ENCODE measurements around the gene SYT1. TPM values are rescaled to one million over a fixed set of nuclear protein-coding genes. Genes with fewer than 3 reads are reported as not detected.

Gene SYT1
- total and polyA plus RNA-seq, 8 donors = under 0.01 to 11.4 (median 0.88) TPM

- H3K4me3 ChIP-seq = no peak overlapping the region
- DNase-seq = no peak
- H3K36me3 ChIP-seq = no peaks in the 10 kb centered on the region
- no peaks in the 10 kb centered on the region for H3K4me1 ChIP-seq
- no peaks in the 10 kb centered on the region for H3K27me3 ChIP-seq
- 73 to 79% (median 75%) methylated on average over 4 of the region's 4 CpGs for WGBS, 5 donors
- no peak overlapping the region for H3K27ac ChIP-seq
- no peaks in the 10 kb centered on the region for H3K9me3 ChIP-seq
- intact Hi-C loops (cut with DNase I; ENCODE audit: low total_unique reads) = no loop called here
- no peak for TF ChIP-seq CTCF (IDR thresholded peaks at IDR 0.05)
- no peak for TF ChIP-seq POLR2AphosphoS5 (IDR thresholded peaks at IDR 0.05)
- TF ChIP-seq EP300 (IDR thresholded peaks at IDR 0.05) = no peak
- TF ChIP-seq POLR2A (IDR thresholded peaks at IDR 0.05) = no peak
Observed at GRCh38 chr12:79296871-79297270, 432.3 kb downstream of the SYT1 start.

GRCh38 chr12:79298506-79298905, 433.9 kb downstream of the SYT1 start:
- H3K4me1 ChIP-seq = no peaks in the 10 kb centered on the region
- no peak overlapping the region for H3K27ac ChIP-seq
- TF ChIP-seq POLR2A (IDR thresholded peaks at IDR 0.05) (no peak), POLR2AphosphoS5 (IDR thresholded peaks at IDR 0.05) (no peak)
- no peaks in the 10 kb centered on the region for H3K36me3 ChIP-seq
- H3K9me3 ChIP-seq = no peaks in the 10 kb centered on the region
- no peak overlapping the region for H3K4me3 ChIP-seq
- H3K27me3 ChIP-seq = no peaks in the 10 kb centered on the region
- no peak for DNase-seq
- intact Hi-C loops (cut with DNase I; ENCODE audit: low total_unique reads) = no loop called here

- intact Hi-C loops (cut with DNase I; ENCODE audit: low total_unique reads) = no loop called here
- Histone ChIP-seq H3K4me1 (no peaks in the 10 kb centered on the region), H3K36me3 (no peaks in the 10 kb centered on the region), H3K27ac (no peak overlapping the region), H3K27me3 (no peaks in the 10 kb centered on the region), H3K9me3 (no peaks in the 10 kb centered on the region), H3K4me3 (no peak overlapping the region)
- no peak for DNase-seq
- TF ChIP-seq POLR2AphosphoS5 (IDR thresholded peaks at IDR 0.05) (no peak), CTCF (IDR thresholded peaks at IDR 0.05) (no peak), EP300 (IDR thresholded peaks at IDR 0.05) (no peak), POLR2A (IDR thresholded peaks at IDR 0.05) (no peak)
- WGBS, 5 donors = 50 to 65% (median 63%) methylated on average over 5 of the region's 5 CpGs
Observed at GRCh38 chr12:79299447-79300198, 435.0 kb downstream of the SYT1 start.

GRCh38 chr12:79300199-79300568, 435.6 kb downstream of the SYT1 start:
- WGBS, 5 donors = 36 to 61% (median 46%) methylated on average over 5 of the region's 5 CpGs
- Histone ChIP-seq H3K4me1 (no peaks in the 10 kb centered on the region), H3K27me3 (no peaks in the 10 kb centered on the region), H3K27ac (no peak overlapping the region), H3K9me3 (no peaks in the 10 kb centered on the region), H3K4me3 (no peak overlapping the region), H3K36me3 (no peaks in the 10 kb centered on the region)
- no peak for TF ChIP-seq CTCF (IDR thresholded peaks at IDR 0.05)
- no peak for TF ChIP-seq POLR2AphosphoS5 (IDR thresholded peaks at IDR 0.05)
- no peak for TF ChIP-seq POLR2A (IDR thresholded peaks at IDR 0.05)
- TF ChIP-seq EP300 (IDR thresholded peaks at IDR 0.05) = no peak
- no peak for DNase-seq
- intact Hi-C loops (cut with DNase I; ENCODE audit: low total_unique reads) = no loop called here

GRCh38 chr12:79301181-79301580, 436.6 kb downstream of the SYT1 start:
- Histone ChIP-seq H3K4me1 (no peaks in the 10 kb centered on the region), H3K9me3 (no peaks in the 10 kb centered on the region), H3K27ac (no peak overlapping the region), H3K4me3 (no peak overlapping the region), H3K36me3 (no peaks in the 10 kb centered on the region), H3K27me3 (no peaks in the 10 kb centered on the region)
- DNase-seq = no peak
- TF ChIP-seq POLR2A (IDR thresholded peaks at IDR 0.05) (no peak), POLR2AphosphoS5 (IDR thresholded peaks at IDR 0.05) (no peak), EP300 (IDR thresholded peaks at IDR 0.05) (no peak), CTCF (IDR thresholded peaks at IDR 0.05) (no peak)
- 68 to 92% (median 72%) methylated on average over 3 of the region's 3 CpGs for WGBS, 5 donors
- intact Hi-C loops (cut with DNase I; ENCODE audit: low total_unique reads) = no loop called here
